Central memory CD8-positive, alpha-beta T cell (primary cell): ENCODE data around the gene PACSIN2.

Experiments
- ATAC-seq: fragments of 150-1000 bp; cut with Tn5 transposase; replicated peaks from 2 replicates; pipeline ENCODE4 v1.10.0; 2022; ENCODE audit warnings: mild to moderate bottlenecking, moderate FRiP score, moderate number of reproducible peaks; ENCODE audit not compliant: poor library complexity, severe bottlenecking; ENCODE audit errors: extremely low read depth
- DNase-seq, 2 donors: peaks; one replicate each; pipeline ENCODE4 v3.0.0; 2021; ENCODE audit warnings: low spot score in 2 of 2
- H3K27ac Mint-ChIP-seq: one replicate; pipeline ENCODE4 v1.8.0; 2022; ENCODE audit warnings: low read depth, mild to moderate bottlenecking, moderate library complexity, mixed read lengths
- H3K27me3 Mint-ChIP-seq: one replicate; pipeline ENCODE4 v1.8.0; 2022; ENCODE audit warnings: mixed read lengths
- H3K36me3 Mint-ChIP-seq: one replicate; pipeline ENCODE4 v1.8.0; 2022; ENCODE audit warnings: mild to moderate bottlenecking, moderate library complexity, mixed read lengths; ENCODE audit not compliant: insufficient read depth
- H3K4me1 Mint-ChIP-seq: one replicate; pipeline ENCODE4 v1.8.0; 2022; ENCODE audit warnings: mixed read lengths
- H3K4me3 Mint-ChIP-seq: one replicate; pipeline ENCODE4 v1.8.0; 2022; ENCODE audit warnings: mild to moderate bottlenecking, moderate library complexity, mixed read lengths
- H3K9me3 Mint-ChIP-seq: one replicate; pipeline ENCODE4 v1.8.0; 2022; ENCODE audit warnings: mixed read lengths

The PACSIN2 gene

GRCh38 chr22:42905217-42905616 is 109.7 kb downstream of the PACSIN2 start:
- no peaks in the 10 kb centered on the region for H3K4me1 Mint-ChIP-seq
- H3K4me3 Mint-ChIP-seq: no peak overlapping the region
- H3K27me3 Mint-ChIP-seq: no peaks in the 10 kb centered on the region
- DNase-seq (no peak), ATAC-seq (no peak)
- no peaks in the 10 kb centered on the region for H3K9me3 Mint-ChIP-seq
- H3K27ac Mint-ChIP-seq: no peak overlapping the region
- peaks cover 8% of the 10 kb centered on the region for H3K36me3 Mint-ChIP-seq

GRCh38 chr22:42904050-42904449 is 110.9 kb downstream of the PACSIN2 start:
- Mint-ChIP-seq H3K9me3 (no peaks in the 10 kb centered on the region), H3K27me3 (no peaks in the 10 kb centered on the region), H3K27ac (no peak overlapping the region), H3K4me1 (no peaks in the 10 kb centered on the region), H3K4me3 (no peak overlapping the region), H3K36me3 (peaks cover 5% of the 10 kb centered on the region)
- ATAC-seq (no peak), DNase-seq (no peak)

GRCh38 chr22:42902875-42903510 is 112.0 kb downstream of the PACSIN2 start:
- Mint-ChIP-seq H3K9me3 (no peaks in the 10 kb centered on the region), H3K36me3 (peaks cover 5% of the 10 kb centered on the region), H3K27ac (no peak overlapping the region), H3K4me3 (no peak overlapping the region), H3K27me3 (no peaks in the 10 kb centered on the region), H3K4me1 (no peaks in the 10 kb centered on the region)
- ATAC-seq (no peak), DNase-seq (no peak)

GRCh38 chr22:42901790-42902508 is 113.0 kb downstream of the PACSIN2 start:
- H3K27ac Mint-ChIP-seq: no peak overlapping the region

GRCh38 chr22:42897960-42898359 is 117.0 kb downstream of the PACSIN2 start:
- Mint-ChIP-seq H3K4me3 (no peak overlapping the region), H3K9me3 (no peaks in the 10 kb centered on the region), H3K36me3 (peaks cover 2% of the 10 kb centered on the region), H3K27ac (peak overlapping the region; percentile 4), H3K27me3 (no peaks in the 10 kb centered on the region), H3K4me1 (peaks cover 42% of the 10 kb centered on the region)
- DNase-seq (no peak), ATAC-seq (no peak)

More at GRCh38 chr22:42901790-42902508, 113.0 kb downstream of the PACSIN2 start:
- peaks cover 9% of the 10 kb centered on the region for H3K4me1 Mint-ChIP-seq
- DNase-seq: no peak
- no peaks in the 10 kb centered on the region for H3K9me3 Mint-ChIP-seq
- ATAC-seq: no peak
- peaks cover 5% of the 10 kb centered on the region for H3K36me3 Mint-ChIP-seq
- no peak overlapping the region for H3K4me3 Mint-ChIP-seq
- H3K27me3 Mint-ChIP-seq: no peaks in the 10 kb centered on the region

- Mint-ChIP-seq H3K27ac (peak overlapping the region; percentile 91), H3K4me3 (peak overlapping the region; percentile 74), H3K36me3 (peaks cover 3% of the 10 kb centered on the region), H3K9me3 (no peaks in the 10 kb centered on the region), H3K27me3 (no peaks in the 10 kb centered on the region), H3K4me1 (peaks cover 47% of the 10 kb centered on the region)
- ATAC-seq: no peak
- DNase-seq: no peak
These were observed 119.4 kb downstream of the PACSIN2 start for GRCh38 chr22:42895541-42895981.

- peak overlapping the region; percentile 74 for H3K4me3 Mint-ChIP-seq
- H3K4me1 Mint-ChIP-seq: peaks cover 47% of the 10 kb centered on the region
- H3K36me3 Mint-ChIP-seq: peaks cover 3% of the 10 kb centered on the region
- peak overlapping the region; percentile 91 for H3K27ac Mint-ChIP-seq
- no peaks in the 10 kb centered on the region for H3K27me3 Mint-ChIP-seq
- H3K9me3 Mint-ChIP-seq: no peaks in the 10 kb centered on the region
- DNase-seq (peak in 1 of 2 donors; percentile 32), ATAC-seq (peak; percentile 88)
These were observed 119.9 kb downstream of the PACSIN2 start for GRCh38 chr22:42895087-42895486.

GRCh38 chr22:42893371-42894150 is 121.4 kb downstream of the PACSIN2 start:
- H3K9me3 Mint-ChIP-seq: no peaks in the 10 kb centered on the region
- no peak overlapping the region for H3K4me3 Mint-ChIP-seq
- H3K36me3 Mint-ChIP-seq: peaks cover 5% of the 10 kb centered on the region
- H3K4me1 Mint-ChIP-seq: peaks cover 59% of the 10 kb centered on the region
- DNase-seq (peak in 1 of 2 donors; percentile 13), ATAC-seq (peak; percentile 42)
- no peaks in the 10 kb centered on the region for H3K27me3 Mint-ChIP-seq
- no peak overlapping the region for H3K27ac Mint-ChIP-seq

GRCh38 chr22:42892571-42893316 is 122.2 kb downstream of the PACSIN2 start:
- H3K4me1 Mint-ChIP-seq: peaks cover 64% of the 10 kb centered on the region
- DNase-seq (no peak), ATAC-seq (no peak)
- no peaks in the 10 kb centered on the region for H3K9me3 Mint-ChIP-seq
- H3K27me3 Mint-ChIP-seq: no peaks in the 10 kb centered on the region
- no peak overlapping the region for H3K27ac Mint-ChIP-seq
- peaks cover 5% of the 10 kb centered on the region for H3K36me3 Mint-ChIP-seq
- H3K4me3 Mint-ChIP-seq: no peak overlapping the region

- Mint-ChIP-seq H3K9me3 (no peaks in the 10 kb centered on the region), H3K4me3 (no peak overlapping the region), H3K36me3 (peaks cover 6% of the 10 kb centered on the region), H3K4me1 (peaks cover 64% of the 10 kb centered on the region), H3K27me3 (no peaks in the 10 kb centered on the region), H3K27ac (no peak overlapping the region)
- ATAC-seq (no peak), DNase-seq (no peak)
These were observed 122.8 kb downstream of the PACSIN2 start for GRCh38 chr22:42892156-42892555.

GRCh38 chr22:42891696-42892095 is 123.3 kb downstream of the PACSIN2 start:
- H3K9me3 Mint-ChIP-seq: no peaks in the 10 kb centered on the region
- DNase-seq (no peak), ATAC-seq (no peak)
- H3K4me1 Mint-ChIP-seq: peaks cover 60% of the 10 kb centered on the region
- H3K27me3 Mint-ChIP-seq: no peaks in the 10 kb centered on the region
- peak overlapping the region; percentile 65 for H3K27ac Mint-ChIP-seq
- peaks cover 7% of the 10 kb centered on the region for H3K36me3 Mint-ChIP-seq
- H3K4me3 Mint-ChIP-seq: no peak overlapping the region

- peaks cover 53% of the 10 kb centered on the region for H3K4me1 Mint-ChIP-seq
- peaks cover 7% of the 10 kb centered on the region for H3K36me3 Mint-ChIP-seq
- DNase-seq (no peak), ATAC-seq (no peak)
- H3K27ac Mint-ChIP-seq: peak overlapping the region; percentile 65
- no peaks in the 10 kb centered on the region for H3K27me3 Mint-ChIP-seq
- no peak overlapping the region for H3K4me3 Mint-ChIP-seq
- H3K9me3 Mint-ChIP-seq: no peaks in the 10 kb centered on the region
These were observed 123.9 kb downstream of the PACSIN2 start for GRCh38 chr22:42891008-42891407.
